ENCODE measurements around the gene PIK3CD.
A peak's percentile ranks its signal among the peaks of the same experiment; 100 is the strongest.

The PIK3CD gene

DNA sequence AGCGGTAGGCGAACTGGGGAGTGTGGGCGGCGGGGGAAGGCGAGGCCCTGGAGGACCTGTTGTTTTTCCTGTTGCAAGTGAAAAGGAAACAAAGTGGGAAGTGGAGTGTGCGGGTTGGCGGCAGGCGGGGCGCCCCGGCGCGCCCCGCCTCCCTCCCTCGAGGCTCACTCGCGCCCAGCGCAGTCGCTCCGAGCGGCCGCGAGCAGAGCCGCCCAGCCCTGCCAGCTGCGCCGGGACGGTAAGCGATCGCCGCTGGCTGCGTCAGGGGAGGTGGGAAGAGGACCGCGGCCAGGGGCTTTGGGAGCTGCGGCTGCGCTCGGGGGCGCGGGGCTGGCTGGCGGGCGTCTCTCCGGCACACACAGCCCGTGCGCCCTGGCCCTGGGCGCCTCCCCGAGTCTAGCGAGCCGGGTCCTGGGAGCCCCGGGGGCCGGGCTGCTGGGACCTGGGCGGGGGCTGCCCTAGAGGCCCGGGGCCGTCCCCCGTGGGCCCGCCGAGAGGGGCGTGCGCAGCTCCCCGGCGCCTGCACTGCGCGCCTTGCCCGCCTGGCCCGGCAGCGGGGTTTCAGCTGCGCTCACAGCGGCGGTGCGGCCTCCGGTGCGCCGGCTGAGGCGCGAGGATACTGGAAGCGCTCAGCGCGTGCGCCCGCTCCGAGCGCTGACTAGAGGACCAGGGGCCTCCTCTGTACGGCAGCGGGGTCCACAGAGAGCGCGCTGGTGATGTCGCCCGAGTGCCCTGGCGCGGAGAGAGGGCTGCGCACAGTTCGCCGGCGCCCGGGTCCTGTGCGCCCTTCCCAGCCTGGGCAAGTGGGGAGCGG lies at the start of gene PIK3CD:
PIK3CD (plus strand) TSS at position 167 of the 814 bp plus-strand sequence. CDS start 58,725 bp downstream, outside the sequence.
- DNase-seq = no peak

DNA sequence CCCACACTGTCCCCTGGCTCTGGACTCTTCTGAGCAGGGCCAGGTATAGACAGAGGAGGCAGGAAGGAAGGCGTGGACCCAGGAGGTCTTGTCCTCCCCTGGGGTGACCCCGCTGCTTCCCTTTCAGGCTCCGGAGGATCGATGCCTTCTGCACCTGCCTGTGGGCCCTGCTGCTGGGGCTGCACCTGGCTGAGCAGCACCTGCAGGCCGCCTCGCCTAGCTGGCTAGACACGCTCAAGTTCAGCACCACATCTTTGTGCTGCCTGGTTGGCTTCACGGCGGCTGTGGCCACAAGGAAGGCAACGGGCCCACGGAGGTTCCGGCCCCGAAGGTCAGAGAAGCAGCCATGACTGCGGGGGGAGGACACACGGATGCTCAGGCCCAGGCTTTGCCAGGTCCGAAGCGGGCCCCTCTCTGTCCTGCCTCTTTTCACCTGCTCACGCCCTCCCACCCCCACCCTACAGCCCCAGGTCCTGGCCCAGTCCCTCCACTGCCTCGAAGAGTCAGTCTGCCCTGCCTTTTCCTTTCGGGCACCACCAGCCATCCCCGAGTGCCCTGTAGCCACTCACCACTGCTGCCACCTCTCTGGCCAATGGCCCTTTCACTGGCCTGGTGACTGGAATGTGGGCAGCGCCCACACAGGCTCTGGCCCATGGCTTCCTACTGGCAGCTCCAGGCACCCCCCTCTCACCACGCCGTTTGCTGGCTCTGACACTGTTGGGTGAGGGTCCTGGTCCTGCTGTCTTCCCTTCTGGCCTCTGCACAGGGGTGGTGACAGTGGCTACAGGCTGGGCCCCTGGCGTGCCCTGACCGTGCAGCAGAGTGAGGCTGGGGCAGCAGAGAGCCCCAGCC lies 49.4 kb upstream of the PIK3CD start:
- DNase-seq = no peak

DNA sequence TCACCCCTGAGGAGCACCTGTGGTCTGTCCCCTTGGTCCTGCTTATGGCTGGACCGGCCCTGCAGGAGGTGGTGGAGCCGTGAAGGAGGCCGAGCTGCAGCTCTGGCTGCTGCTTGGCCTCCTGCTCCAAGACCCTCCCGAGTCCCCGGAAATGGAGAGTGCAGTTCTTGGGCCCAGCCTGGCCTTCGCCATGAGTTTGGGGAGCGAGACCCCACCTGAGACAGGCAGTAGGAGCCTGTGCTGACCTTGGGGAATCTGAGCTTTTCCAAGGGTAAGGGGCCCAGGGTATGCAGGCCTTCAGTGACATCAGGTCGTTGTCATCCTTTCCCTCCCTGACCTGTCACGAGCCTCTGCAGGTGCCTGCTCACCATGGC lies 48.8 kb upstream of the PIK3CD start:
- DNase-seq = no peak

DNA sequence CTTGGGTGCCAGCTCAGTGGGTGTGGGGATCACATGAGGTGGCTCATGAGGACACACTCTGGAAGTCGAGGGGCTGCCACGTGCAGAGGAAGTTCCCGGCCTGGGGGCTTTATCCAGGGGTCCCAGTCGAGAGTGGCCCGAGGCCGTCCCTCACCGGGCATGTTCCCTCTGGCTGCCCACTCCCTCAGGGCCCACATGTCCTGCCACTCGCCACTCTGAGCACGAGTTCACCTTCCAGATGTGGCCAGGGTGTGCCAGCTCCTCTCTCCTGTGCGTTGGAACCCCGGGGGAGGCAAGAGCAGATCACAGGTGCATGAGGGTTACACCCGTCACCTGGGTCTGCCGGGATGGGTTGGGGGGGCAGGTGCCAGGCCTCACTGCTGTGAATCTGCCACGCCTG lies 48.2 kb upstream of the PIK3CD start:
- no peak for DNase-seq

DNA sequence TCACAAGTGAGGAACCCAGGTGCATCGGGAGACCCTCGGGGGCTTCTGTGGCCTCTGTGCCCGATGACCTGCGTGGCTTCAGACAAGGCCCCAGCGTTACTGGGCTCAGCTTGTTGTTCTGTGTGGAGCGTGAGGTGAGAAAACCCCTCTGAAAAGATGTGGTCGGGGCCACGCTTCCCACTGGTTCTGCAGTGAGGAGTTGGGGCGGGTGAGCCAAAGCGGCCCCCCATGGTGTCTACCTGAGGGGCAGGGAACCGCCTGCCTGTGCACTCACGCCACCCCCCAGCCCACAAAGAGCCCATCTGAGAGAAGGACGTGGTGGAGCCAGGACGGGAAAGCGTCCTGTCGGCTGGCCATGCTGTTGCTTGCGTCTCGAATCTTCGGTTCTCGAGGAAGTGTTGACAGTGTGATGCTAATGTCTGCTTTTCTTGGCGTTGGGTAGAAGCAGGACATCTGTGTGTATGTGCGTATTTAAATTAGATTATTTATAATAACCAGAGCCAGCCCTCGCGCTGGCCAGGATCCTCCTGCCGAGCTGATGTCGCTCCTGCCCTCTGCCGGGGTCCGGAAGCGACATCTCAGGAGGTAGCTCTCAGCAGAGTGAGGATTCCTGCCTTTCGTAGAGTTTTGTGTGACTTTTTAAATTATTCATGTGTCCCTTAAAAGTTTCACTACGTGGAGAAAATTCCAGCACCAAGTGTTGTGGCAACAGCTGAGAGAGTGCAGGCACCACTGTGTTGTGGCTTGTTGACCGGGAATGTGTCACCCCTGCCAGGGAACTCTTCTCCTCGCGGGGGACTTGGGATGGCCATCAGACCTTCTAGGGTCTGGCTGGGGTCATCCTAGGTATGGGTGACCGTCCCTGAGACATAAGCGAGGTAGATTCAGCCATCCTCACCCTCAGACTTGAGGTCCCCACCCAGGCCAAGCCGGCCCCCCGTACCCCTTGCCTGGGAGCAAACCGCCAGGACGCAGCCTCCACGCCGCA lies 47.5 kb upstream of the PIK3CD start:
- no peak for DNase-seq

DNA sequence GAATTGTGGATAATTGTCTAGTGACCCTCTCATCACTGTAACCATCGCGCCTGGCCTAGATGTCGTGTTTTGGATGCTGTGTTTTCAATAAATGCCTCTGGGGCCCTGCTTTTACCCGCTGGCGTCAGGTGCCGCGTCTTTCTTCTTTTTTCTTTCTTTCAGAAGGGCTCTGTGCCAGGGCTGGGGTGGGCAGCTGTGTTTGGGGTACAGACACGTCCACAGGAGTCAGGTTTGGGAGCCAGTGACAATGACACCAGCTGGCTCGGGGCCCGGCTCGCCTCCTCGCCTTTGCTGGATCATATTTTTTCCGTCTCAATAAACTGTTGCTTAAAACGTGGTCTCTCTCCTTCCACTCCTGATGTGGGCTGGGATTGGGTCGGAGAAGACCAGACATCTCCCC lies 46.7 kb upstream of the PIK3CD start:
- DNase-seq = no peak

DNA sequence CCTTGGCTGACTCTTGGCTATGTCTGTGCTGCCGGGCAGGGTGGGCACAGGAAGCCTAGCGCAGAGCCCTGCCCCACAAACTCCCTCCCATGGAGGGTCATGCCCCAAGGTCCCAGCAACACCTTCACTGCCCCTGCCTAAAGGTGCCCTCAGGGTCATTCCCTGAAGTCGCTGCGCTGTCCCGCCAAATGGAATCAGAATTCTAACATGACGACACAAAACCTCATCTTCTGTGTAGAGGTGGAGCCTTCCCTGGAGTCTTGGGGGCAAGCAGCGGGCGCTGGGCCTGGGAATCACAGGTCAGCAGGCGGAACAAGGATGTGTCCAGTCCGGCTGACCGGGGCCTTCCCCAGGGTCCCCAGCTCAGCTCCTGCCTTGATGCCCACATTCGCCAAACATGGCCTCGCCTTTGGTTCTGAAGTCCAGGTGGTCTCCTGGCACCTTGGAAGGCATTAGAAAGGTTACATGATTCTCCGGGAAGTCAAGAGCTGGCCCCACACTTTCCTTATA lies 45.5 kb upstream of the PIK3CD start:
- no peak for DNase-seq

DNA sequence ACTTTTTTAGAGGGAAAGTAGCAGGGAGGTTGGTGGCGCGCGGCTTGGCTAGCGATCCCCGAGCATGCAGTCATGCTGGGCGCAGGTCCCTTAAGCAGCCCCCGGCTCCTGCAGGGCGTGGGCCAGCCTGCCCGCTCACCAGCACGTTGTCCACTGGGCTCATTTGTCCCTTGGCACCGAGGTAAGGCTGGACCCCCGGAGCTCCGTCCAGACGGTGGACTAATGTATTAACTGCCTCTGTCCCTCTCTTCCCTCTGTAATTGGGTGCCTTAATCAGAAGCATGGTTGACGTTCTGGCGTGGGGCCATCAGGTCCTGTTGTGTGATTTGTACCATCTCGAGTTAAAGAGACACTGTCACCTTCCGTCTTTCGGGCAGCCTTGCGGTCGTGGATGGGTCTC lies 45.1 kb upstream of the PIK3CD start:
- no peak for DNase-seq

DNA sequence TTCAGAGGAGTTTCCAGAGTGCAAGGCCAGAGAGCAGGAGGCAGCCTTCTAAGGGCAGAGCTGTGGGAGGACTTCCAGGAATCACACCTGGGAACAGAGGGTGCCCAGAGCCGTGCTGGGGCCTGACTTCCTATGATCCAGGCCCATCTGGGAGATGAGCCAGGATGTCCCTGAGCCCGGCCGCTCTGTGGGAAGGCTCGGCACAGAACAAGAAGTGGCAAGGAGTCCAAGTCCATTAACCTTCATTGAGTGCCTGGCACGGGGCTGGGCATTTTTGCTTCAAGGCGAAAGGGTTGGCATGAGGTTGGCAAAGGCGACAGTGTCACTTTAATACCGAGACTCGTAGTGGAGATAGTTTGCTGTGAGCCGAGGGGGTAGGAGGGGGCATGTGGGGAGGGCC lies 44.6 kb upstream of the PIK3CD start:
- peak in 1 of 2 donors; percentile 32 for DNase-seq

DNA sequence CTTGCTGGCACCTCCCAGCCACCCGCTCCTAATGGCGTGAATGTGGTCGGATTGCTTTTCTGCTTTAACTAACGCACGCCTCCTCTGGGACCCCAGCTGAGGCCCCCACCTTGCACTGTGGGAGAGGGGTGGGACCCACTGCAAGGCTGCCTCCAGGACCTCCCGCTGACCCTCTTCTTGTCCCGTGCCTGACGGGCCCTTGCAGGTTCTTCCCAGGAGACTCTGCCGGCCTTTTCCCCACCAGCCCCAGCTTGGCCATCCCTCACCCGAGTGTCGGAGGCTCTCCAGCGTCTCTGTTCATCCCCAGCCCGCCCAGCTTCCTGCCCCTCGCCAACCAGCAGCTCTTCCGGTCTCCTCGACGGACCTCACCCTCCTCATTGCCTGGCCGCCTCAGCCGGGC lies 44.2 kb upstream of the PIK3CD start:
- no peak for DNase-seq

DNA sequence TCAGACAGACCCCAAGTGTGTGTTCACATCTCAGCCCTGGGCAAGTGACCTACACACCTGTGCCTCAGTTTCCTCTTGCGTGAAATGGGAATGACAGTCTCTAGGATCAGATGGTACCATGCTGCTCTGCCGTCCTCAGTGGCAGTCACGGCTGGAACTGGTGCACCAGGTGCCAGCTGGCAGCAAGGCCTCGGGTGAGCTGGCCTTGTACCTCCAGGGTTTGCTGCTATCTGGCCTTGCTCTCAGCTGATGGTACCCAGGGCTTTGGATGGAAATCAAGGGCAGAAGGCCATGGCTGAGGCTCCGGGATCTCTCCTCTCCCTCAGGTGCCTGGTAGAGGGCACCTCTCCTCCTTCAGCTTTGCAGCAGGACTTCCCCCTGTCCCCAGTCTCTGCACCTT lies 41.5 kb upstream of the PIK3CD start:
- DNase-seq = no peak

DNA sequence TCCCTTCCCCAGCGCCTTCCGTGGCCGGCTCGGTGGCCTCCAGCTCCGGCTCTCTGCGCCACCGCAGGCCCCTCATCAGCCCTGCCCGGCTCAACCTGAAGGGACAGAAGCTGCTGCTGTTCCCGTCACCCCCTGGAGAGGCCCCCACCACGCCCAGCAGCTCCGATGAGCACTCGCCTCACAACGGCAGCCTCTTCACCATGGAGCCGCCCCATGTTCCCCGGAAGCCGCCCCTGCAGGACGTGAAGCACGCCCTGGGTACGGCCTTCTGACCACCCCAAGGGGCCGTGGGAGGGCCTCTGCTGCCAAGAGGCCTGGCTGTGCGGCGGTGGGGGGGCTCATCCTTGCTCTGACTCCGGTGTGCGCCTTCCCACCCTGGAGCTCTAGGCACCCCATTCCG lies 41.0 kb upstream of the PIK3CD start:
- DNase-seq = no peak

DNA sequence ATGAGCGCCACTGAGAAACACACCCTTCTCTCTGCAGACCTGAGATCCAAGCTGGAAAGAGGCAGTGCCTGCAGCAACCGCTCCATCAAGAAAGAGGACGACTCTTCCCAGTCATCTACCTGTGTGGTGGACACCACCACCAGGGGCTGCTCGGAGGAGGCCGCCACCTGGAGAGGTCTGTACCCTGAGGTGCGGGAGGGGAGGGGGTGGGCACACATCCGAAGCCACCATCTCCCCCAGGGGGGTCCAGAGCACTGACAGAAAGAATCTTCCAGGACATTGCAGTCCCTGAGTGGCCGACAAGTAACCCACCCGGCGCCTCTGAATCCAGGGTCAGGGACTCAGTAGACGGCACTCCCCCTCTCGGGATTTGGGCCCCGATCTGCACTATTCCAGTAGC lies 39.8 kb upstream of the PIK3CD start:
- no peak for DNase-seq

DNA sequence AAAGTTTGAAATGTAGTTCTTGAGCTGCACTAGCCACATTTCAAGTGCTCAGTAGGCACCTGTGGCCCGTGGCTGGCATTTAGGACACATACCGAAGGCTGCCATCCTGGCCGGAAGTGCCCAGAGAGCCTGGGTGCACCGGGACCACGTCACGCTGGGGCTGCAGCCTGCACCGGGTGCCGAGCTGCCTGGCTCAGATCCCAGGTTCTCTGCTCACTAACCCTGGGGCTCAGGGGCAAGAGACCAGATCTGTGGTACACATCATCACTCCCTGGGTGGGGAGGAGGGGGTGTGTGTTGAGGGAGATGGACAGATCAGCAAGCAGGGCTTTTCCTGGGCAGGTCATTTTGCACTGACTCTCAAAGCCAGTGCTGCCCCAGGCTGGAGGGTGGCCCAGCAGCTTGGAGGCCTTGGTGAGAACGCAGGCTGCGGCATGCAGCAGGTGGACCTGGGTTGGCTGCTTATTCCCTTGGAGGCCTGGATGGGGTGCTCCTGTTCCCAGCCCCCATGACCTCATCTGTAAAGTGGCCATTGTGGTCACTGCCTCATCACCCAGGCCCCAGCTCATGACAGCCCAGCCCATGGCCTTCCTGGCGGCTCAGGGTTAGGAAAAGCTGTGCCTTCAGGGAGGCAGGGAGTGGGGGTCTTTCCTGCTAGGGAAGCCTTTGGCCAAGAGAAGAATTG lies 39.2 kb upstream of the PIK3CD start:
- no peak for DNase-seq

DNA sequence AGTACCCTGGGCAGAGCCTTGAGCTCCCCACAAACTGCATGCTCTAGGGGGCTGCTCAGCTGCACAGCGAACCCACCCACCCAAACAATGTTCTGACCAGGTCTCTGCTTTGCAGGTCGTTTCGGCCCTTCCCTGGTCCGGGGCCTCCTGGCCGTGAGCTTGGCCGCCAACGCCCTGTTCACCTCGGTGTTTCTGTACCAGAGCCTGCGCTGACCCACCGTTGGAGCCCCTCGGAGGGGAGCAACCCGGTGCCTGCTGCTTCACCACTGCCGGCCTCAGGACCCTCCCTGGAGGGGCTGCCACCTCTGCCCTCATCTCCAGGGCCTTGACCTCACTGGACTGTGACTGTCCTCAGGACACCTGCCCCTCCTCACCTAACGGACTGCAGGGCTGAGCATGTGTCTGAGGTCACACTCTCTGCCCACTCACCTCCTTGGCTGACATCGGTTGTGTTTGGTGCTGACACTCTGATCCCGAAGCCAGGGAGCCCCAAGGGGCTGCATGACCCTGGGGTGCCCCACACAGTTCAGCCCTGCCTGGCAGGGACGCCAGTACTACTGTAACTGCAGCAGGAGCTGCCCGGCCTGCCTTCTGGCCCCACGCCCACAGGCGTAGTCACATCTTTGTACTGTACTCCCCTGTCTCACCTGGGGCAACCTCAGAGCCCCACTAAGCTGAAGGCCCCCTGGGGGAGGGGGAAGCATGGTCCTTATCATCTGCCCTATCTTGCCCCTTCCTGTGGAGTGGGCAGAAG lies 38.5 kb upstream of the PIK3CD start:
- no peak for DNase-seq

DNA sequence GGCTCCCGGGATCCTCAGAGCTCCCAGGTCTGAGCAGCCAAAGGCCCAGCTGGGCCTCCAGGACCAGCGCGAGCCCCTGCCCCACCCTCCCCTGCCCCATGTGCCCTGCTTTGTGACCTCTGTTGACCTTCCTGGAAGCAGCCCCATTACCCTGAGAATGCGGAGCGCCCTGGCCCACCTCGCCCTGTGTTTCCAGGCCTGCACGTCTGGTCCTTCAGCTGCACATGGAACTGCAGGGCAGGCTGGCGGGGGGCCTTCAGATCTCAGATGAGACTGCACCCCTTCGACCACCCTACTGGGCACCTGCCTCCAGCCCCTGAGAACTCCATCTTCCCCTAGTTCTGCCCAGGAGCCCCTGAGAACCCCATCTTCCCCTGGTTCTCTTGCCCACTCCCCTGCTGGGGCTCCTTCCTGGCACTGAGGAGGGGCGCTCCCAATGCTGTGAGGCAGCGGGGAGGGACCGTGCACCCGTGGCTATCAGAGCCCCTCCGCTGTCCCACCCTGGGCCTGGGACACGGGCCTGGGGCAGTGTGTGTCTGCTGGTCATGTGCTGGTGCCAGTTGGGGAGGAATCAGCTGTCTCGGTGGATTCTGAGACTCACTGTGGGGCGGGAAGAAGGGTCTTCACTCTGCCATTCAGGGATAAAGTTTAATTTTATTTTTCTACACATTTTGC lies 37.8 kb upstream of the PIK3CD start:
- DNase-seq = no peak

DNA sequence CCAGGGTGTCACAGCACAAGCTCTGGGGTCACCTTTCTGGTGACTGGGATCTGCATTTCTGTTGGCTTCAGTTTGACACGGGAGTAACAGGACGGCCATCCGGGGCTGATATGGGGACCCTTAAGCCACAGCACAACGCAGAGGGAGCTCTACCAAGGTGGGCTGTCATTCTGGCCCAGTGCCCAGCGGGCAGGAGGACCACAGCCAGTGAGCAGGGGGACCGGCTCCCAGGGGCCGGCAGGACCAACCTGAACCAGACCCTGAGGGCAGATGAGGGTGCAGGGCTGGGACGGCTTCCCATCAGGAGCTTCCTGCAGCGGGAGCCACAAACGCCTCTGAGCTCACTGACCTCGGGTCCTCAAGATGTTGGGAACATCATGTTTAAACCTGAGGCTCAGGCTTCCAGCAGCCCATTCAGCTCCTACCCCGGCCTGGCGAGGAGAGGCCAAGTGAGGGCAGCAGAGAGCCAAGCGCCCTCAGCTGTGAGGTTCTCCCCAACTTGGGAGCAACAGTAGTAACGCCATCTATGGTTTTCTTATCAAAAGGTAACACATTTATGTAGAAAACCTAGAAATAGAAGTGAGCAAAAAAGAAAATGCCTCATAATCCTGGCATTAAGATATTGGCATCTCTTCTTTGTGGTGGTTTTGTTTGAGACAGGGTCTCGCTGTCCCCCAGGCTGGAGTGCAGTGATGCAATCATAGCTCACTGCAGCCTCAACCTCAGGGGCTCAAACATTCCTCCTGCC lies 36.0 kb upstream of the PIK3CD start:
- DNase-seq = peak in 1 of 2 donors; percentile 31

DNA sequence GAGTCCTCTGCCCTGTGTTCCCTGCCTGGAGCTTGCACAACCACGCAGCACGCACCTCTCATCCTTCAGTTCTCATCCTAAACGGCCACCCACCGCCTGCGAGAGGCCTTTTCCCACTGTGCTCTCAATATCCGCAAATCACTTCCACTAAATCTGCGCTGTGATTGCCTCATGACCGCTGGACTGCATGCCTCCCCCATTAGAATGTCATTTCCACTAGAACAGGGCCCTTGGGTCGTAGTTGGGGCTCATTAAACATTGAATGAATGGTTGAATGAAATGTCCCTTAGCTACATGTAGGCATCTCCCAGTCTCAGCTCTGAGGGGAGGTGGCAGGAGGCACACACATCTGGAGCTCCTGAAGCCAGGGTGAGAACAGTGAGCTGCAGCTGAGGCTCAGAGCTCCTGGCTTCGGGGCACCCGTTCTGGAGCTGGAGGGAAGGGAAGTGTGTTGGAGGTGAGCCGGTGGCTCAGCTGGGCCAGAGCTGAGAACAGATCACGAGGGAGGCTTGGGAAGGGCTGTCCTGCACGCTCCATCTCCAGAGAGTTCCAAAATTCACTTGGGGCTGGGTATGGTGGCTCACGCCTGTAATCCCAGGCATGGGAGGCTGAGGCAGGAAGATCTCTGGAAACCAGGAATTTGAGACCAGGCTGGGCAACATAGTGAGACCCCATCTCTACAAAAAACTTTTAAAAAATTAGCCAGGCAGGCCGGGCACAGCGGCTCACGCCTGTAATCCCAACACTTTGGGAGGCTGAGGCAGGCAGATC lies 32.4 kb upstream of the PIK3CD start:
- DNase-seq = no peak

DNA sequence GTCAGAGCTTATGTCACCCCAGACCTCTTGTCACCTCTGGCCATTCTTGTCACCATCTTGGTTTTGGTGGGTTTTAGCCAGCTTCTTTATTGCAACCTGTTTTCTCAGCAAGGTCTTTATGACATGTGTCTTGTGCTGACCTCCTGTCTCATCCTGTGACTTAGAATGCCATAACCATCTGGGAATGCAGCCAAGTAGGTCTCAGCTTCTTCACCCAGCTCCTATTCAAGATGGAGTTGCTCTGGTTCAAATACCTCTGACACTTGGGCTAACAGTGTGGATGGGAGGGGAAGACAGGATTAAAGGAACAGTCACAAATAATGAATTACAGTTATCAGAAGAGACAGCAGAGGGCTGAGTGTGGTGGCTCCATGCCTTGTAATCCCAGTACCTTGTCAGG lies 30.5 kb upstream of the PIK3CD start:
- DNase-seq = no peak
